Stimulated activated naive CD8-positive, alpha-beta T cell treated with anti-CD3 and anti-CD28 coated beads, Interleukin-15, Interleukin-2, amounts not matched to agents 100 U/mL and 50 U/mL, for 24 hours (primary cell): ENCODE measurements around the gene DHX8.

Experiments used
- ATAC-seq: fragments of 150-1000 bp; cut with Tn5 transposase; one replicate; pipeline ENCODE4 v1.10.0; 2021
- DNase-seq: peaks from one replicate; pipeline ENCODE4 v3.0.0; 2021

Gene DHX8

DNA sequence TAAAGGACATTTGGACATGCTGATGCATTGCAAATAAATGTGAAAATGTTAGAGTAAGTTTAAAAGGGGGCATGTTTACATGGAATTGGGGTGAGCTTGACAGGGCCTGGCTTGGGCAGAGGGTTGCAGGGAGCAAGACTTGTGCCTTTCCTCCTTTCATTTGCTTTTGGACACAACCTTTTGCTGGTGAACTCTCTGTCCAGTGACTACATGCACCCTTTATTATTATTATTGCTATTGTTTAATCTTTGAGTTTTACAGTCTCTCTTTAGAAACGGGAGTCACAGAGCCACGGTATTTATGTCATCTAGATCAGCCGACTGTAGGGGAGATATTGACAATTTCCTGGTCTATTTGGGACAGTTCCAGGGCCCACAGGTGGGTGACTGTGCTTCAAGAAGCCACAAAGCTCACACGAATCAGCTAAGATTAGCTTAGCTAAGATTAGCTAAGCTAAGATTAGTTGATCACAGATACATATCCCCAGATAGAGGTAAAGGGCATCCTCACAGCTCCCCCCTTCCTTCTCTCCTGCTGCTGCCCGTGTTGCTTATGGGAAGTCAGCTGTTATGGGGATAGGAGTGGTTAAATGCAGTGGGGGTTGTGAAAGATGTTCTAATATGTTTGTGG, 91.2 kb downstream of the DHX8 start:
- ATAC-seq (no peak), DNase-seq (no peak)
